Liver (tissue), 9 donors: ENCODE results near the gene ANK3. TPM values are rescaled to one million over a fixed set of nuclear protein-coding genes. Genes with fewer than 3 reads are reported as not detected.

Experiments used
- DNase-seq: peaks from one replicate; pipeline ENCODE4 v3.0.0-alpha.2; 2017; ENCODE audit warnings: low spot score
- H3K27ac ChIP-seq, 2 donors: one replicate each; pipeline ENCODE4 v1.7.0; 2013; ENCODE audit warnings: inconsistent platforms in 2 of 2, low read length in 2 of 2, control low read depth in 1 of 2, low read depth in 1 of 2, mild to moderate bottlenecking in 1 of 2
- H3K27me3 ChIP-seq, 4 donors: one replicate each; pipeline versions ENCODE4 v1.6.1 to v1.7.0; 2013; ENCODE audit warnings: low read length in 3 of 4, inconsistent platforms in 1 of 4, mild to moderate bottlenecking in 1 of 4, moderate library complexity in 1 of 4; ENCODE audit not compliant: control insufficient read depth in 4 of 4, insufficient read depth in 4 of 4
- H3K36me3 ChIP-seq, 4 donors: one replicate each; pipeline versions ENCODE4 v1.6.1 to v1.7.0; 2013; ENCODE audit warnings: low read length in 3 of 4, mild to moderate bottlenecking in 3 of 4, low read depth in 1 of 4, moderate library complexity in 1 of 4; ENCODE audit not compliant: control insufficient read depth in 4 of 4, insufficient read depth in 3 of 4
- H3K4me1 ChIP-seq, 4 donors: one replicate each; pipeline versions ENCODE4 v1.6.1 to v1.7.0; 2013; ENCODE audit warnings: low read length in 3 of 4, mild to moderate bottlenecking in 3 of 4, moderate library complexity in 1 of 4; ENCODE audit not compliant: control insufficient read depth in 4 of 4, insufficient read depth in 4 of 4
- H3K4me3 ChIP-seq, 3 donors: one replicate each; pipeline versions ENCODE4 v1.6.1 to v1.7.0; 2013; ENCODE audit warnings: low read length in 3 of 3, control low read depth in 1 of 3, low read depth in 1 of 3, mild to moderate bottlenecking in 1 of 3
- H3K9ac ChIP-seq, 2 donors: one replicate each; pipeline ENCODE4 v1.7.0; 2013; ENCODE audit warnings: low read length in 2 of 2, mild to moderate bottlenecking in 2 of 2, moderate library complexity in 2 of 2, control low read depth in 1 of 2, low read depth in 1 of 2
- H3K9me3 ChIP-seq, 4 donors: one replicate each; pipeline versions ENCODE4 v1.6.1 to v1.7.0; 2013; ENCODE audit warnings: low read length in 3 of 4; ENCODE audit not compliant: control insufficient read depth in 4 of 4
- EGR1 ChIP-seq, 2 donors: IDR thresholded peaks; 2 replicates each; pipeline ENCODE4 v1.6.1; 2016 to 2018; ENCODE audit warnings: antibody characterized with exemption in 2 of 2, low read depth in 2 of 2
- FOXA1 ChIP-seq: IDR thresholded peaks from 2 replicates; pipeline ENCODE4 v1.6.1; 2016; ENCODE audit warnings: antibody characterized with exemption
- FOXA2 ChIP-seq: IDR thresholded peaks from 2 replicates; pipeline ENCODE4 v1.6.1; 2016; ENCODE audit warnings: antibody characterized with exemption
- GABPA ChIP-seq, 2 donors: IDR thresholded peaks in 1 of 2; conservative IDR thresholded peaks in 1 of 2; 2 replicates each; pipeline ENCODE4 v1.6.1; 2016; ENCODE audit warnings: antibody characterized with exemption in 2 of 2, mild to moderate bottlenecking in 1 of 2, moderate library complexity in 1 of 2
- HNF4A ChIP-seq, 2 donors: conservative IDR thresholded peaks; 2 replicates each; pipeline ENCODE4 v1.6.1; 2016; ENCODE audit warnings: antibody characterized with exemption in 2 of 2, mild to moderate bottlenecking in 2 of 2
- HNF4G ChIP-seq: IDR thresholded peaks from 2 replicates; pipeline ENCODE4 v1.6.1; 2016; ENCODE audit warnings: antibody characterized with exemption
- NR2F2 ChIP-seq: IDR thresholded peaks from 2 replicates; pipeline ENCODE4 v1.6.1; 2016; ENCODE audit warnings: antibody characterized with exemption
- RAD21 ChIP-seq, 2 donors: IDR thresholded peaks; 2 replicates each; pipeline ENCODE4 v1.6.1; 2016; ENCODE audit warnings: antibody characterized with exemption in 2 of 2, mild to moderate bottlenecking in 2 of 2
- REST ChIP-seq: IDR thresholded peaks from 2 replicates; pipeline ENCODE4 v1.6.1; 2016; ENCODE audit warnings: antibody characterized with exemption, mild to moderate bottlenecking
- RXRA ChIP-seq, 2 donors: IDR thresholded peaks; 2 replicates each; pipeline ENCODE4 v1.6.1; 2017 to 2018; ENCODE audit warnings: antibody characterized with exemption in 2 of 2, mild to moderate bottlenecking in 1 of 2
- SP1 ChIP-seq: IDR thresholded peaks from 2 replicates; pipeline ENCODE4 v1.6.1; 2018; ENCODE audit warnings: antibody characterized with exemption, mild to moderate bottlenecking
- YY1 ChIP-seq: IDR thresholded peaks from 2 replicates; pipeline ENCODE4 v1.6.1; 2016; ENCODE audit warnings: antibody characterized with exemption, mild to moderate bottlenecking
- ZBTB33 ChIP-seq: IDR thresholded peaks from 2 replicates; pipeline ENCODE4 v1.6.1; 2016; ENCODE audit warnings: antibody characterized with exemption
- WGBS: extraction: QIAGEN DNeasy Blood & Tissue Kit; methylation state at CpG from one replicate; pipeline ENCODE4 v1.1.7; 2013; 5-methylcytosine and 5-hydroxymethylcytosine counted together
- polyA plus RNA-seq, 2 donors: library from polyadenylated mRNA; stranded (reverse) in 1 of 2; unstranded in 1 of 2; fragments of 200-250 nt in 1 of 2; fragments of >200 nt in 1 of 2; fragmentation: Nextera tagmentation in 1 of 2; extraction: Ambion mirVana in 1 of 2; gene quantifications; one replicate each; pipeline versions ENCODE4 v1.2.1 to v1.2.3, GENCODE V29; 2013 to 2015
- total RNA-seq, 2 donors: library from RNA; depleted of rRNA; stranded (reverse); fragments of >200 nt; gene quantifications; one replicate each; pipeline ENCODE4 v1.2.3, GENCODE V29; 2014
- TF ChIP-seq, protein P1 (sequence below): fragments of 150-350 bp; IDR thresholded peaks from 2 replicates; pipeline ENCODE4 v1.5.1; 2017; ENCODE audit warnings: improper control_type of control experiment, low read depth, low read length; ENCODE audit not compliant: missing input control
- TF ChIP-seq, protein P2 (sequence below): IDR thresholded peaks from 2 replicates; pipeline ENCODE4 v1.6.1; 2016; ENCODE audit warnings: antibody characterized with exemption
- TF ChIP-seq, protein P3 (sequence below): IDR thresholded peaks from 2 replicates; pipeline ENCODE4 v1.6.1; 2016; ENCODE audit warnings: antibody characterized with exemption
- donor health status: healthy.
- donor health status: healthy.
- donor health status: healthy.
- donor health status: healthy.
- donor health status: healthy.

Gene ANK3
- total and polyA plus RNA-seq, 4 donors, result 5.7 to 30.0 (median 9.7) TPM

- no peaks in the 10 kb centered on the region for H3K9me3 ChIP-seq
- no peaks in the 10 kb centered on the region for H3K27me3 ChIP-seq
- WGBS, result 93% methylated on average over 2 of the region's 2 CpGs
- no peak for DNase-seq
- no peak overlapping the region for H3K27ac ChIP-seq
- no peaks in the 10 kb centered on the region for H3K36me3 ChIP-seq
- H3K9ac ChIP-seq, result no peak overlapping the region
- no peaks in the 10 kb centered on the region for H3K4me1 ChIP-seq
- TF ChIP-seq FOXA1, result no peak
- TF ChIP-seq HNF4G, result no peak
- TF ChIP-seq FOXA2, result no peak
- no peak for TF ChIP-seq HNF4A (conservative IDR thresholded peaks at IDR 0.05)
- TF ChIP-seq SP1, result no peak
- TF ChIP-seq NR2F2, result no peak
- TF ChIP-seq, protein P1, sequence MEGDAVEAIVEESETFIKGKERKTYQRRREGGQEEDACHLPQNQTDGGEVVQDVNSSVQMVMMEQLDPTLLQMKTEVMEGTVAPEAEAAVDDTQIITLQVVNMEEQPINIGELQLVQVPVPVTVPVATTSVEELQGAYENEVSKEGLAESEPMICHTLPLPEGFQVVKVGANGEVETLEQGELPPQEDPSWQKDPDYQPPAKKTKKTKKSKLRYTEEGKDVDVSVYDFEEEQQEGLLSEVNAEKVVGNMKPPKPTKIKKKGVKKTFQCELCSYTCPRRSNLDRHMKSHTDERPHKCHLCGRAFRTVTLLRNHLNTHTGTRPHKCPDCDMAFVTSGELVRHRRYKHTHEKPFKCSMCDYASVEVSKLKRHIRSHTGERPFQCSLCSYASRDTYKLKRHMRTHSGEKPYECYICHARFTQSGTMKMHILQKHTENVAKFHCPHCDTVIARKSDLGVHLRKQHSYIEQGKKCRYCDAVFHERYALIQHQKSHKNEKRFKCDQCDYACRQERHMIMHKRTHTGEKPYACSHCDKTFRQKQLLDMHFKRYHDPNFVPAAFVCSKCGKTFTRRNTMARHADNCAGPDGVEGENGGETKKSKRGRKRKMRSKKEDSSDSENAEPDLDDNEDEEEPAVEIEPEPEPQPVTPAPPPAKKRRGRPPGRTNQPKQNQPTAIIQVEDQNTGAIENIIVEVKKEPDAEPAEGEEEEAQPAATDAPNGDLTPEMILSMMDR, result no peak
- no peak for TF ChIP-seq REST
- no peak for TF ChIP-seq RAD21 (IDR thresholded peaks at IDR 0.05)
- TF ChIP-seq RXRA (IDR thresholded peaks at IDR 0.05), result no peak
- TF ChIP-seq GABPA (IDR thresholded peaks at IDR 0.05 in 1 of 2, conservative IDR thresholded peaks at IDR 0.05 in 1 of 2), result no peak
- H3K4me3 ChIP-seq, result no peak overlapping the region
Observed at GRCh38 chr10:60069311-60069710, 320.4 kb downstream of the ANK3 start.

DNA sequence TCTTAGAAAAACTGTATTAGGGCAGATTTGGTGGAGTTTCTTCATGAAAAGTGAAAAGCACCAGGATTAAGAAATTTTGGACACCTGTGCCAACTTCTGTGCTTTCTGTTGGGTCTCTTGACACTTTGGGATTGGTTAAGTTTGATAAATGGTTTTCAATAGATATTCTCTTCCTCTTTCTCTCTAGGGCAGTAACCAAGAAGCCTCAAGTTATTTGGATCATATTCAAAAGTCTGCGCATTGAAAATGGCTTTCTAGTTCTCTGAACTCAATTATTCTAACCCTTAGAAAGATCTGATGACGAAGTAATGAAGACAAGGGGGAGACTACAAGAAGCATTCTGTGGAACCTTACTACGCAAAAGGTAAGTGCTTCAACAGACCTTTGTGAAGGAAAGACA lies 339.3 kb downstream of the ANK3 start:
- H3K9ac ChIP-seq, result no peak overlapping the region
- no peaks in the 10 kb centered on the region for H3K4me1 ChIP-seq
- WGBS, result 89% methylated on average over 3 of the region's 3 CpGs
- TF ChIP-seq SP1 (no peak), RAD21 (IDR thresholded peaks at IDR 0.05) (no peak), HNF4G (no peak), FOXA1 (no peak), ZBTB33 (no peak), NR2F2 (no peak), YY1 (no peak), REST (no peak), FOXA2 (no peak), EGR1 (IDR thresholded peaks at IDR 0.05; ENCODE audit: low read depth in 2 of 2) (no peak)
- TF ChIP-seq, protein P1, result no peak
- TF ChIP-seq, protein P2, sequence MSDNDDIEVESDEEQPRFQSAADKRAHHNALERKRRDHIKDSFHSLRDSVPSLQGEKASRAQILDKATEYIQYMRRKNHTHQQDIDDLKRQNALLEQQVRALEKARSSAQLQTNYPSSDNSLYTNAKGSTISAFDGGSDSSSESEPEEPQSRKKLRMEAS, result no peak
- TF ChIP-seq, protein P3, sequence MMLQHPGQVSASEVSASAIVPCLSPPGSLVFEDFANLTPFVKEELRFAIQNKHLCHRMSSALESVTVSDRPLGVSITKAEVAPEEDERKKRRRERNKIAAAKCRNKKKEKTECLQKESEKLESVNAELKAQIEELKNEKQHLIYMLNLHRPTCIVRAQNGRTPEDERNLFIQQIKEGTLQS, result no peak
- H3K9me3 ChIP-seq, result no peaks in the 10 kb centered on the region
- no peaks in the 10 kb centered on the region for H3K36me3 ChIP-seq
- no peak overlapping the region for H3K4me3 ChIP-seq
- H3K27me3 ChIP-seq, result no peaks in the 10 kb centered on the region
- DNase-seq, result no peak
- H3K27ac ChIP-seq, result no peak overlapping the region
